ENCODE results near the gene IL17A. TPM values are rescaled to one million over a fixed set of nuclear protein-coding genes. Genes with fewer than 3 reads are reported as not detected.
"Not testable (repeated sequence)": the region's sequence is repeated elsewhere in the genome, so short reads cannot be mapped to it uniquely, and the experiment has no call there.

IL17A gene
- total RNA-seq, 2 donors from 2014 or later: not detected

- intact Hi-C loops (cut with DNase I): no loop called here
- no peak for DNase-seq (ENCODE audit: low spot score)
These were observed 23.0 kb upstream of the IL17A start for GRCh38 chr6:52162940-52163908.

DNA sequence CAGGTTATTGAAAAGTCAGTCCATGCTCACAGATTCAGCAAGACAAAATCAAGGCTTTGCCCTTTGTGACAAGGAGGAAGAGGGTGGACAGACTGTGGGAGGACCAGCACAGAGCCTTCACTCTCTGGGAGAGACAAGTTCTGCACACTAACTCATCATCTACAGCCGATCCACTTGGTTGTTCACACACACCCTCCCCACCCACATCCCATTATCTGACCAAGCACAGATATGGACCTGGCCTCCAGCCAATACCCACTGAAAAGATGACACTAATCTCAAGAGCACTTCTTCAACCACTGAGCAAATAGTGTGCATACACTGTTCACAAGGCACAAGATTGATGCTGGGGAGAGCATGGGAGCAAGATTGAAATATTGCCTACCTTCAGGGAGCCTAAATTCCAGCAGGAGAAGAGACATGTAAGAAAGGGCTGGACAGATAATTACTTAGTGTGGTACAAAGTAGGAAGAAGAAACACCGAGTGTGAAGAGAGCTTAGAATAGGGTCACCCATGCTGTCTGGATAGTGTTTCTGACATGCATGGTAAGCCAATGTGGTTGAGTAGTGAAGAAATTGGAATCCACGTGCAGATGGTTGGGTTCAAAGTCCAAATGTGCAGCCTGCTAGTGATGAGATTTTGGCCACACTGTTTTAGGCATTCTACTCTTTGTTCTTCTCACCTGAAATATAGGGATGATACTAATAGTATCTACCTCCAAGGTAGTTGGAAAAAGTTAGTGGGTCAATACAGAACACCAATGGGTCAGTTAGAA is 21.7 kb upstream of the IL17A start:
- intact Hi-C loops (cut with DNase I): no loop called here
- DNase-seq (ENCODE audit: low spot score): no peak

DNA sequence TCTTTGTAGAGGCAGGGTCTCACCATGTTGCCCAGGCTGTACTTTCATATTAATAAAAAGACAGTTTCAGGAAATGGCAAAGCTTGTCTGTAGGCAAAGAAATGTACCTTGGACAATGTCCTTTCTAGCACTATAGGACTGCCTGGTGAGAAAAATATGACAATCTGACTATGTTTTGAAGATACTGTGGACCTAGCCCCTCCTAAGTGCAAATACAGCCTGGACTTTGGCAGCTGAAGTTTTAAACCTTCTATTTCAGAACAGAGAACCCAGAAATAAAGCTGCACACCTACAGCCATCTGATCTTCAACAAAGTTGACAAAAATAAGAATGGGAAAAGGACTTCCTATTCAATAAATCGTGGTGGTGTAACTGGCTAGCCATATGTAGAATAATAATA is 18.9 kb upstream of the IL17A start:
- DNase-seq (ENCODE audit: low spot score): no peak
- intact Hi-C loops (cut with DNase I): no loop called here

DNA sequence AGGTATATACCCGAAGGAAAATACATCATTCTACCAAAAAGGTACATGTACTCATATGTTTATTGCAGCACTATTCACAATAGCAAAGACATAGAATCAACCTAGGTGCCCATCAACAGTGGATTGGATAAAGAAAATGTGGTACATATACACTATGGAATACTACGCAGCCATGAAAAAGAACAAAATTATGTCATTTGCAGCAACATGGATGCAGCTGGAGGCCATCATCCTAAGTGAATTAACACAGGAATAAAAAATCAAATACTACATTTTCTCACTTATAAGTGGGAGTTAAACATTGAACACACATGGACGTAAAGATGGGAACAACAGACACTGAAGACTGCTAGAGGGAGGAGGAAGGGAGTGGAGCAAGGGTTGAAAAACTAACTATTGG is 17.8 kb upstream of the IL17A start:
- intact Hi-C loops (cut with DNase I); DNase-seq (ENCODE audit: low spot score): not testable (repeated sequence)

DNA sequence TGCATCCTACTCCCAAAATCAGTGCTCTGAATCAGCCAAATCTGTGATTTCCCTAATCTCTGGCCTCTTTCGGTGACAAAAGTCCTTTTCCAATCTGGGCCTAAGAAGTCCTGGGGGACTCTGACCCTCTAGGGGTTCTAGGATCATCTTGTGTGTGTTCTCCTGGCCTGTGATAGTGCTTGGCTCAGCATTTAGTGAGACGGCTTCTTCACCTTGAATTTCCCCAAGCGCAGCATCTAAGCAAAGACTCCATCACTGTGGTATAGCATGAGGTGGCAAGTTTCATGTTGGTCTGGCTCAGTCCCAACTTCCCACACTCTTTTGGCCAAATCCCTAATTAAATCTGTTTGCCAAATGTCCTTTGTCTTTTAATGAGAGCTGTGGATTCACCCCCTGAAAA is 12.1 kb upstream of the IL17A start:
- DNase-seq (ENCODE audit: low spot score): no peak
- intact Hi-C loops (cut with DNase I): no loop called here

GRCh38 chr6:52176550-52176949 is 9.6 kb upstream of the IL17A start:
- intact Hi-C loops (cut with DNase I): no loop called here
- no peak for DNase-seq (ENCODE audit: low spot score)

- intact Hi-C loops (cut with DNase I): no loop called here
- DNase-seq (ENCODE audit: low spot score): no peak
These were observed 8.2 kb upstream of the IL17A start for GRCh38 chr6:52177961-52178360.

GRCh38 chr6:52180787-52181558 is 5.2 kb upstream of the IL17A start:
- intact Hi-C loops (cut with DNase I): no loop called here
- no peak for DNase-seq (ENCODE audit: low spot score)

GRCh38 chr6:52183131-52183713 is 3.0 kb upstream of the IL17A start:
- intact Hi-C loops (cut with DNase I): no loop called here
- no peak for DNase-seq (ENCODE audit: low spot score)

DNA sequence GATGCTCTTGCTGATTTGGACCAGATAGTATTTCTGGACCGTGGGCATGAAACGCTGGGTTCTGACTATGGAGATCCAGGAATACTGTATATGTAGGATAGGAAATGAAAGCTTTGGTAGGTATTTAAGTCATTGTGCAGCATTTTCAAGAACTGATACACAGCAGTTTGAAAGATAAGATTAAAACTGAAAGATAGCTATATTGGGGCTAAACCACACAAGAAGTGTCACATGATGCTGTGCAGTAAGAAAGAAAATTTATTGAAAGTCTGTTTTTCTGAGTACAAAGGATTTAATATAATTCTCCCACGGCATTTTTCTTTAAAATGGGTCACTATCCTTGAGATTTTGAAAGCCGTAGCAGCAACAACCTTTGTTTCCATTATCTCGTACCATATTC is 305 bp downstream of the IL17A start:
- DNase-seq (ENCODE audit: low spot score): no peak
- intact Hi-C loops (cut with DNase I): no loop called here

- DNase-seq (ENCODE audit: low spot score): no peak
- intact Hi-C loops (cut with DNase I): no loop called here
These were observed 923 bp downstream of the IL17A start for GRCh38 chr6:52187098-52187497.

GRCh38 chr6:52189974-52190373 is 3.8 kb downstream of the IL17A start:
- no peak for DNase-seq (ENCODE audit: low spot score)
- intact Hi-C loops (cut with DNase I): loop anchor here in 1 of 2 donors (10.0 kb wide), 1 partner anchor 1235 kb away; no protein-coding TSS in a partner anchor

DNA sequence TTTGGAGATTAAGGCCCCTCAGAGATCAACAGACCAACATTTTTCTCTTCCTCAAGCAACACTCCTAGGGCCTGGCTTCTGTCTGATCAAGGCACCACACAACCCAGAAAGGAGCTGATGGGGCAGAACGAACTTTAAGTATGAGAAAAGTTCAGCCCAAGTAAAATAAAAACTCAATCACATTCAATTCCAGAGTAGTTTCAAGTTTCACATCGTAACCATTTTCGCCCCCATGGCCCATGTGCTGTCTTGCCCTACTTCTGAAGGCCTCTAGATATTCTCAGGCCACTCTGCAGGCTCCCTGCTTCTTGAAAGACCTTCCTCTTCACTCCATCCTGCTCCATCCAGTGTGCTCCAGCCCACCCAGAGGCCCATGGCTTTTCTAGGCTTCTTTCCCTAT is 4.2 kb downstream of the IL17A start:
- intact Hi-C loops (cut with DNase I): loop anchor here in 1 of 2 donors (10.0 kb wide), 1 partner anchor 1236 kb away; no protein-coding TSS in a partner anchor
- no peak for DNase-seq (ENCODE audit: low spot score)

DNA sequence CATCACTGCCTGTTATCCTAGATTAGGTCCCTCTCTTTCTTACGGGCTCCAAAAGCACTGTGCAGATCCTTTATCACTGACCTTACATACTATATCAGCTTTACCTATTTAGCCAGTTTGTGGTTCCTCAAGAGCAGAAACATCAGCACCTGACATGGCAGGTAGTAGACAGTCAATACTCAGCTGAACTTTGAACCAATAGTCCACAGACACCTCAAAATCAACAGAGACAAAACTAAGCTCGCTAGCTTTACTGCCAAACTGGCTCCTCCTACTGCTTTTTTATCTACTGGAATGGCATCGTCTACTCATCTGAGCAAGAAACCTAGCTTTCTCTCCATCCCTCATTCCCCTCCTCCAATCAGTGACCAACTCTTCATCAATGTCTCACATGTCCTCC is 5.6 kb downstream of the IL17A start:
- intact Hi-C loops (cut with DNase I): loop anchor here in 1 of 2 donors (10.0 kb wide), 1 partner anchor 1237 kb away; no protein-coding TSS in a partner anchor
- no peak for DNase-seq (ENCODE audit: low spot score)

GRCh38 chr6:52195886-52196285 is 9.7 kb downstream of the IL17A start:
- intact Hi-C loops (cut with DNase I): loop anchor here in 1 of 2 donors (10.0 kb wide), 1 partner anchor 1241 kb away; no protein-coding TSS in a partner anchor
- DNase-seq (ENCODE audit: low spot score): no peak

- DNase-seq (ENCODE audit: low spot score); intact Hi-C loops (cut with DNase I): not testable (repeated sequence)
These were observed 13.9 kb downstream of the IL17A start for GRCh38 chr6:52200088-52200487.

DNA sequence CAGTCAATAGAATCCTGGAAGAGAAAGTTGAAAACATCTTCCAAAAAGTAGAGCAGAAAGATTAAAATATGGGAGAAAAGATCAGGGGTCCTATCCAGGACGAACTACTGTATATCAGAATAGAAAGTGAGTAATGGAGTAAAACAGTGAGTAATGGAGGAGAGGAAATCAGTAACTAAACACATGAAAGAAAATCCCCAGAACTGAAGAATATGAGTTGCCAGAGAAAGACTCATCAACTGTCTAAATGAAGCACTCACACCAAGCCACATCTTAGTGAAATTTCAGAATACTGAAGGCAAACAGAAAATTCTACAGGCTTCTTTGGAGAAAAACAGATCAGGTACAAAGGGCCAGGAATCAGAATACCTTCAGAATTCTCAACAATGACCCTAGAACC is 14.9 kb downstream of the IL17A start:
- intact Hi-C loops (cut with DNase I): no loop called here

DNA sequence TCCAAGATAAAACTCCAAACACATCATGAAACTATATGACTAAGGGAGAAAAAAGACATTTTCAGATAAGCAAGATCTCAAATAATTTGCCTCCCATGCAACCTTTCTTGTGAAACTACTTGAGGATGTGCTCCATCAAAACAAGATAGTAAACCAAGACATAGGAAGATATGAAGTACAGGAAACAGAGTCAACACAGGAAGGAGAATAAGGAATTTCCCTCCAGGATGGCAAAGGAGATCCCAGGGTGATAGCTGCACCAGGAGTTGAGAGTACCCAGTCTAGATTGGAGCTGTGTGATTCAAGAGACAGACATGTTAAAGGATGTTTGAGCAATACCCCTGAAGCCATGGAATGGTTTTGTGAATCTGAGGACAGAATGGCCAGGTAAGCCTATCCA is 15.3 kb downstream of the IL17A start:
- DNase-seq (ENCODE audit: low spot score): no peak
- intact Hi-C loops (cut with DNase I): no loop called here

More for the DNA sequence above, 14.9 kb downstream of the IL17A start:
- DNase-seq (ENCODE audit: low spot score): no peak

GRCh38 chr6:52207066-52207465 is 20.9 kb downstream of the IL17A start:
- no peak for DNase-seq (ENCODE audit: low spot score)
- intact Hi-C loops (cut with DNase I): no loop called here

Measured in posterior vena cava (tissue), 2 donors.